ENCODE measurements around the gene SDR42E2.

SDR42E2 gene

GRCh38 chr16:22206842-22207714, 44.8 kb downstream of the SDR42E2 start (continued):
- no peak for TF ChIP-seq BCL11A (tag by site-specific recombination; IDR thresholded peaks at IDR 0.05; ENCODE audit: low read depth)
- TF ChIP-seq ZNF48 (tag by site-specific recombination; IDR thresholded peaks at IDR 0.05): no peak
- TF ChIP-seq ZNF623 (tag by site-specific recombination; IDR thresholded peaks at IDR 0.05): 0 out of 2 replicates have a peak, but pooled peaks have one; percentile 16
- no peak for TF ChIP-seq ZBTB10 (tag by site-specific recombination; IDR thresholded peaks at IDR 0.05)
- TF ChIP-seq ZNF311 (tag by site-specific recombination; IDR thresholded peaks at IDR 0.05; ENCODE audit: borderline replicate concordance): no peak
- TF ChIP-seq ZNF785 (tag by site-specific recombination; IDR thresholded peaks at IDR 0.05): no peak
- TF ChIP-seq ZNF335 (tag by site-specific recombination; conservative IDR thresholded peaks at IDR 0.05): peak; percentile 84
- TF ChIP-seq HOXA7 (CRISPR knock-in tag; IDR thresholded peaks at IDR 0.05; ENCODE audit: borderline replicate concordance): no peak
- TF ChIP-seq ZFP69B (tag by site-specific recombination; IDR thresholded peaks at IDR 0.05): no peak
- no peak for TF ChIP-seq OVOL3 (tag by site-specific recombination; IDR thresholded peaks at IDR 0.05)
- TF ChIP-seq KLF8 (tag by site-specific recombination; IDR thresholded peaks at IDR 0.05): no peak
- TF ChIP-seq ZNF398 (tag by site-specific recombination; IDR thresholded peaks at IDR 0.05): peak; percentile 51
- TF ChIP-seq ZNF274 (IDR thresholded peaks at IDR 0.05; ENCODE audit: low read length): no peak
- TF ChIP-seq ZNF274 (tag by site-specific recombination; IDR thresholded peaks at IDR 0.05; ENCODE audit: borderline replicate concordance): no peak
- TF ChIP-seq ZNF580 (tag by site-specific recombination; IDR thresholded peaks at IDR 0.05): no peak
- peak; percentile 20; the same call in 1 of the 2 replicates for TF ChIP-seq PATZ1 (tag by site-specific recombination; IDR thresholded peaks at IDR 0.05)
- no peak for TF ChIP-seq SCRT1 (tag by site-specific recombination; IDR thresholded peaks at IDR 0.05; ENCODE audit: borderline replicate concordance)
- peak; percentile 50 for TF ChIP-seq PRDM10 (tag by site-specific recombination; IDR thresholded peaks at IDR 0.05)
- TF ChIP-seq ZBTB1 (tag by site-specific recombination; IDR thresholded peaks at IDR 0.05): no peak
- no peak for TF ChIP-seq ZNF146 (tag by site-specific recombination; IDR thresholded peaks at IDR 0.05)
- peak; percentile 57 for TF ChIP-seq FEZF1 (tag by site-specific recombination; IDR thresholded peaks at IDR 0.05)
- TF ChIP-seq ZNF202 (tag by site-specific recombination; IDR thresholded peaks at IDR 0.05; ENCODE audit: borderline replicate concordance): no peak
- TF ChIP-seq ZNF324 (tag by site-specific recombination; IDR thresholded peaks at IDR 0.05): no peak
- no peak for TF ChIP-seq ZNF280D (tag by site-specific recombination; IDR thresholded peaks at IDR 0.05)
- no peak for TF ChIP-seq ZNF354C (tag by site-specific recombination; IDR thresholded peaks at IDR 0.05; ENCODE audit: borderline replicate concordance, low read depth)
- no peak; the same call in 1 of the 2 replicates for TF ChIP-seq GLIS1 (tag by site-specific recombination; IDR thresholded peaks at IDR 0.05)

Data from HEK293 (cell line).